Activated naive CD4-positive, alpha-beta T cell treated with anti-CD3 and anti-CD28 coated beads, Interleukin-2, amount 10 ng/mL, durations not matched to agents 7 days and 5 days (primary cell): Measurements from ENCODE around the gene WNT3.

Source experiments
- CTCF ChIA-PET: fragments of 350-600 bp; sonication (Branson Sonifier 250); formaldehyde crosslinking; loops from one replicate; lab custom pipeline; 2021; ENCODE audit warnings: antibody characterized with exemption; lab: Charles Lee
- DNase-seq: peaks from one replicate; pipeline ENCODE4 v3.0.0-alpha.2; 2020
- H3K27ac Mint-ChIP-seq: one replicate; pipeline ENCODE4 v1.8.0; 2021; ENCODE audit warnings: mild to moderate bottlenecking, moderate library complexity, mixed read lengths
- H3K27me3 Mint-ChIP-seq: one replicate; pipeline ENCODE4 v1.8.0; 2021; ENCODE audit warnings: mild to moderate bottlenecking, mixed read lengths
- H3K36me3 Mint-ChIP-seq: one replicate; pipeline ENCODE4 v1.8.0; 2021; ENCODE audit warnings: mixed read lengths
- H3K4me1 Mint-ChIP-seq: one replicate; pipeline ENCODE4 v1.8.0; 2021; ENCODE audit warnings: mixed read lengths
- H3K4me3 Mint-ChIP-seq: one replicate; pipeline ENCODE4 v1.8.0; 2021; ENCODE audit warnings: mild to moderate bottlenecking, moderate library complexity, mixed read lengths
- H3K9me3 Mint-ChIP-seq: one replicate; pipeline ENCODE4 v1.8.0; 2021; ENCODE audit warnings: mixed read lengths

WNT3 gene

GRCh38 chr17:46741122-46741730, 77.3 kb downstream of the WNT3 start:
- no peak for DNase-seq
- Mint-ChIP-seq H3K36me3 (peaks cover 11% of the 10 kb centered on the region), H3K9me3 (no peaks in the 10 kb centered on the region), H3K4me1 (no peaks in the 10 kb centered on the region), H3K27ac (no peak overlapping the region), H3K4me3 (no peak overlapping the region), H3K27me3 (no peaks in the 10 kb centered on the region)
- CTCF ChIA-PET, result no interaction called here

DNA sequence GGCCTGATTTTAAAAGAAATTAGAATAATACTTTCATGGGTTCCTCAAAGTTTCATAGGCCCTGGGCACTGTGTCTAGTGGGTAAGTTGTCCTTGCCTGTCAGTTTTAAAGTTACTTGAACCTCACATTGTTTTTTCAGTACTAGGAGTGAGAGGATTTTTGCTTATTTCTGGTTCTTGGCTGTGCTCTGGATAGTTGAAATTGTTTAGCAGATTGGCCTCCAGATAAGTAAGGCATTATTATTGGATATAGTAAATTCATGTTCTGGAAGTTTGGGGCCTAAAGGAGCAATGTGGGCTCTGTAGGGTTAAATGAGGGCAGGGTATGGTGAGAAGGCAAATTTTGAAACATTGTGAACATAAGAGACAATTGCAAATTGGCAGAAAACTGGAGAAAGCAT, 78.5 kb downstream of the WNT3 start:
- Mint-ChIP-seq H3K27me3 (no peaks in the 10 kb centered on the region), H3K9me3 (no peaks in the 10 kb centered on the region), H3K4me1 (no peaks in the 10 kb centered on the region), H3K27ac (no peak overlapping the region), H3K4me3 (no peak overlapping the region), H3K36me3 (peaks cover 11% of the 10 kb centered on the region)
- CTCF ChIA-PET, result no interaction called here
- DNase-seq, result no peak

DNA sequence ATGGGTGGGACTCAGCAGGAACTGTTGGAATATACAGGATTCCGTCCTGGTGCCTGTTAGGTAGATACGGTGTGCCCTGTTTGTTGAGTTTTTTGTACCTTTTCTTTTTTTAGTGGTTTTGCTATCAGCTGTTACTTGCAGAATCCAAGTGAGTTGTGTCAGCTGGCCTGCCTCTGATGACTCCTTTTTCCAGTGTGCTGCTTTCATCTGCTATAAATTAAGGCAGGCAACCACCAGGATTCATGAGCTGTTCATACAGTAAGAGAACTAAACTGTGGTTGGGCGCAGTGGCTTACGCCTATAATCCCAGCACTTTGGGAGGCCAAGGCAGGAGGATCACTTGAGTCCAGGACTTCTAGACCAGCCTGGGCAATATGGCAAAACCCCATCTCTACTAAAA, 79.9 kb downstream of the WNT3 start:
- no peak for DNase-seq
- no peak overlapping the region for H3K4me3 Mint-ChIP-seq
- no peaks in the 10 kb centered on the region for H3K27me3 Mint-ChIP-seq
- H3K9me3 Mint-ChIP-seq, result no peaks in the 10 kb centered on the region
- H3K4me1 Mint-ChIP-seq, result no peaks in the 10 kb centered on the region
- CTCF ChIA-PET, result no interaction called here
- H3K27ac Mint-ChIP-seq, result no peak overlapping the region
- peaks cover 11% of the 10 kb centered on the region for H3K36me3 Mint-ChIP-seq

DNA sequence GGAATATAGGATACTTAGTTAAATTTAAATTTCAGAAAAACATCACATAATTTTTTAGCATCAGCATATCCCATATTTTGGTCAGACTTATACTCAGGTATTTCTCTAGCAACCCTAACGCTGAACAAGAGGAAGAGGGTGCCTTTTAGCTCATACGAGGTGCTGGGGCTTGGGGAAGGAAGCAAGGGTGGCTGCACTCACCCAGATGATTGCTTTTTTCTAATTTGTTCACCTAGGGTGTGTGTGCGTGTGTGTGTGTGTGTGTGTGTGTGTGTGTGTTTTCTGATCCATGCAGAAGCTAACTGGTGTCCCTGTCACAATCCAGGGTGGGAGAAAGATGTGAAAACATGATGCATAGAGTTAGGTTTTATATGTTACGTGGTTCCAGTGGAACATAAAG, 81.2 kb downstream of the WNT3 start:
- CTCF ChIA-PET, result no interaction called here
- peaks cover 11% of the 10 kb centered on the region for H3K36me3 Mint-ChIP-seq
- no peak overlapping the region for H3K4me3 Mint-ChIP-seq
- DNase-seq, result no peak
- H3K27me3 Mint-ChIP-seq, result no peaks in the 10 kb centered on the region
- H3K4me1 Mint-ChIP-seq, result no peaks in the 10 kb centered on the region
- H3K9me3 Mint-ChIP-seq, result no peaks in the 10 kb centered on the region
- no peak overlapping the region for H3K27ac Mint-ChIP-seq

DNA sequence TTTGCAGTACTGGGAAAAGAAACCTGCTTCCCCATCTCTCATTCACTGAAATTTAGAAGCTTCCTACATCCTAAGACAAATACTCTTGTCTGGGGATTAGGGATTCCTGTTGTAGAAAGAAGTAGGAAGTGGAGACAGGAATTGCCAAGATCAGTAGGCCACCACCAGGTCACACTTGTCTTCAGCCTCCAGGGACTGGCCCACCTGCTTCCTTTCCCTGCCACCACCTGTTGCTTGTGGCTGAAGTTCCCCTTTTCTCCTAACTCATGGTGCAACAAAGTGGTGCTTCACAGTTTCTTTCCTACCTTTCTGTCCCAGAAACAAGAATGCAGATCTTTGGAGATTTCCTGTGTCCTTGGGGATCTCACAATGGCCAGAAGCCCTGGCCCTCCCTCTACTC, 82.4 kb downstream of the WNT3 start:
- H3K27ac Mint-ChIP-seq, result no peak overlapping the region
- no peaks in the 10 kb centered on the region for H3K27me3 Mint-ChIP-seq
- CTCF ChIA-PET, result no interaction called here
- H3K9me3 Mint-ChIP-seq, result no peaks in the 10 kb centered on the region
- no peaks in the 10 kb centered on the region for H3K4me1 Mint-ChIP-seq
- no peak for DNase-seq
- peaks cover 14% of the 10 kb centered on the region for H3K36me3 Mint-ChIP-seq
- H3K4me3 Mint-ChIP-seq, result no peak overlapping the region

DNA sequence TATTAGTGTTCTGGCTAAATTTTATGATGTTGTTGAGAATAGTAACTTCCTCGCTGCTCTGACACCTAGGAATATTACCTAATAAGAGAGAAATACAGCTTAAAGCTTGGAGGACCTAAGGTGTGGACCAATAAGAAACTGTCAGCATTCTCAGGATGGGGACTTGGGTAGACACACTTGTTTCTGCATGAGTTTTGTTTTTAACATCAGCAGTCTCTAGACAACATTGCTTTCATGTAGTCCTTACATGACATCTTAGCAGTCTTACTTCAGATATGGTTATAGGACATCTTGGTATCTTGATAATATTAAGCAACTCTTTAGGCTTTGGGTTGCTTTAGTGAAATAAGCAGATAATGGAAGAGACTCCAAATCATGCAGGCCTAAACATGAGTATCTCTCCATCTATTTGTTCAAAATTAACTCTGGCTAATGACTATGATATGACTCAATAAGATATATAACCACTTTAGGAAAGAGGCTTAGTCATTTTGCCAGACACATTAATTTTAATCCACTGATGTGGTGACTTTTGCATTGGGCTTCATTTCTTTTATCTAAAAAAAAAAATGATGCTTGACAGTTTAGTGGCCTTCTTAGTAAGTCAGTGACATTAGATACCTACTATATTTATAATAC, 84.5 kb downstream of the WNT3 start:
- H3K36me3 Mint-ChIP-seq, result peaks cover 11% of the 10 kb centered on the region
- no peaks in the 10 kb centered on the region for H3K4me1 Mint-ChIP-seq
- CTCF ChIA-PET, result no interaction called here
- H3K9me3 Mint-ChIP-seq, result no peaks in the 10 kb centered on the region
- no peak overlapping the region for H3K27ac Mint-ChIP-seq
- H3K27me3 Mint-ChIP-seq, result no peaks in the 10 kb centered on the region
- DNase-seq, result no peak
- H3K4me3 Mint-ChIP-seq, result no peak overlapping the region

DNA sequence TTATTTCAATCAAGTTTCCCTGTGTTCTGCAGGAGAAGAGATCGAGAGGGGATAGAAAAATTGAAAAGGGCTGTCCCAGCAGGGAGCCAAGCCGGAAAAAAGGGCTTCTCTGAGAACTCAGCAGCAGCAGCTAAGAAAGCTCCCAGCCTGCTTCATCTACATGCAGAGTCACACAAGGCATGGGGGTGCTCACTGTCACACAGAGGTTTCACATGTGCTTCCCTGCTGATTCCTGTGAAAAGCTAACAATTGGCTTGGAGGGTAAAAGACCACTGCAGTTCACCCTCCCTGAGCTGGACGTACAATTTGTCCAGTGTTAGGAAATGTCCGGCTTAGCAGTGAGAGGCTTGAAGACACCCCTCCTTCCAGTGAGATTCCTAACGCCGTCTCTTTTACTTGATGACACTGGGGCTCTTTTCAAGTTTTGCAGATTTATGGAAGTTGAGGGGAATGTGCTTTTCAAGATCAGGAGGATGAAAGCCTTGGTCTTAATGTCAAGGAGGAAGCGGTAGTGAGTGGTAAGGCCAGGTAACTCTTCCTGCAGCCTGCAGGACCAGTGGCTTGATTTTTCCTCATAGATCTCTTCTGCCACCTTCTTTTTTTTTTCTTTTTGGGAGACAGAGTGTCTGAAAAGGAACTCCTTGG, 85.6 kb downstream of the WNT3 start:
- no peaks in the 10 kb centered on the region for H3K9me3 Mint-ChIP-seq
- H3K4me1 Mint-ChIP-seq, result no peaks in the 10 kb centered on the region
- no peak overlapping the region for H3K4me3 Mint-ChIP-seq
- no peak for DNase-seq
- H3K27ac Mint-ChIP-seq, result no peak overlapping the region
- H3K27me3 Mint-ChIP-seq, result no peaks in the 10 kb centered on the region
- CTCF ChIA-PET, result no interaction called here
- peaks cover 11% of the 10 kb centered on the region for H3K36me3 Mint-ChIP-seq

DNA sequence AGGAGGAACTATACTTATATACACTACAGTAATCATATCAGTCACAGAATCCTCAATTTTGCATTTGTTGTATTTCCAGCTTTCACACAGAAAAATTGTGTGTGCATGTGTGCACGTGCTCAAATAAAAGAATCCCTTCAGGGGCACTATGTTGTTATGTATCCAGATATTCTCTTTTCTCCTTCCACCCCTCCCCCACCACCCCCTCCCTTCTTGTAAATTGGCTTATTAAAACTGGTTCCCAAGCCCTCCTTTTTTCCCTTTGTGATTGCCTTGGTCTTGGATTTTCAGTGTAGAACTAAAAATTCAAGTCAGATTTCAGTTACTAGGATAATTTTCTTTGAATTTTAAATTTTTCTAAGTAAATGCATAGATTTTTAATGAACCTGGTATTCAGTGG, 86.3 kb downstream of the WNT3 start:
- CTCF ChIA-PET, result no interaction called here
- no peaks in the 10 kb centered on the region for H3K4me1 Mint-ChIP-seq
- H3K36me3 Mint-ChIP-seq, result peaks cover 11% of the 10 kb centered on the region
- H3K4me3 Mint-ChIP-seq, result no peak overlapping the region
- no peak for DNase-seq
- H3K27me3 Mint-ChIP-seq, result no peaks in the 10 kb centered on the region
- H3K9me3 Mint-ChIP-seq, result no peaks in the 10 kb centered on the region
- no peak overlapping the region for H3K27ac Mint-ChIP-seq

- Mint-ChIP-seq H3K9me3 (no peaks in the 10 kb centered on the region), H3K4me3 (no peak overlapping the region), H3K27me3 (no peaks in the 10 kb centered on the region), H3K36me3 (peaks cover 11% of the 10 kb centered on the region), H3K27ac (no peak overlapping the region), H3K4me1 (no peaks in the 10 kb centered on the region)
- DNase-seq, result no peak
- CTCF ChIA-PET, result no interaction called here
These were observed 87.8 kb downstream of the WNT3 start for GRCh38 chr17:46730679-46731078.

DNA sequence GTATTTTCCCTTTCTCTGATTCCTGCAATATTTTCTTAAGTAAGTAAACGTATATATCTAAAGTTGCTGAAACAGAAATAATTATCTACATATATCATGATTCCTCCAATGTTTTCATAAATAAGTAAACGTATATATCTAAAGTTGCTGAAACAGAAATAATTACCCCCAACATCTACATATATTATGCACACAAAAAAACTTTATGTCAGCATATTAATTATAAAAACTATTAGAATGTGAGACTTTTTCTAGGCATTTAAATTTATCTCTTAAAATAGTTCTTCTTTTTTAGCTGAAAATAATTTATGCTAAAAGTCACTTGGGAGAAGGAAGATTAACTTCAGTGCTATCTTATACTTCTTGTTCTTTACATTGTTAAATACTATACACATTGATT, 88.5 kb downstream of the WNT3 start:
- Mint-ChIP-seq H3K27ac (no peak overlapping the region), H3K4me1 (no peaks in the 10 kb centered on the region), H3K36me3 (peaks cover 12% of the 10 kb centered on the region), H3K27me3 (no peaks in the 10 kb centered on the region), H3K9me3 (no peaks in the 10 kb centered on the region), H3K4me3 (no peak overlapping the region)
- CTCF ChIA-PET, result no interaction called here
- DNase-seq, result no peak

- Mint-ChIP-seq H3K36me3 (peaks cover 13% of the 10 kb centered on the region), H3K9me3 (no peaks in the 10 kb centered on the region), H3K27ac (no peak overlapping the region), H3K4me1 (no peaks in the 10 kb centered on the region), H3K27me3 (no peaks in the 10 kb centered on the region), H3K4me3 (no peak overlapping the region)
- CTCF ChIA-PET, result no interaction called here
- no peak for DNase-seq
These were observed 90.7 kb downstream of the WNT3 start for GRCh38 chr17:46727572-46728348.

- CTCF ChIA-PET, result no interaction called here
- no peak overlapping the region for H3K27ac Mint-ChIP-seq
- no peaks in the 10 kb centered on the region for H3K27me3 Mint-ChIP-seq
- no peak overlapping the region for H3K4me3 Mint-ChIP-seq
- no peaks in the 10 kb centered on the region for H3K9me3 Mint-ChIP-seq
- H3K4me1 Mint-ChIP-seq, result no peaks in the 10 kb centered on the region
- H3K36me3 Mint-ChIP-seq, result peaks cover 9% of the 10 kb centered on the region
- no peak for DNase-seq
These were observed 92.3 kb downstream of the WNT3 start for GRCh38 chr17:46726206-46726605.

GRCh38 chr17:46722662-46723285, 95.7 kb downstream of the WNT3 start:
- no peaks in the 10 kb centered on the region for H3K4me1 Mint-ChIP-seq

GRCh38 chr17:46720408-46720807, 98.1 kb downstream of the WNT3 start:
- Mint-ChIP-seq H3K4me1 (no peaks in the 10 kb centered on the region), H3K4me3 (no peak overlapping the region), H3K36me3 (peaks cover 9% of the 10 kb centered on the region), H3K9me3 (no peaks in the 10 kb centered on the region), H3K27me3 (no peaks in the 10 kb centered on the region), H3K27ac (no peak overlapping the region)
- CTCF ChIA-PET, result no interaction called here
- no peak for DNase-seq

More at GRCh38 chr17:46722662-46723285, 95.7 kb downstream of the WNT3 start:
- H3K27me3 Mint-ChIP-seq, result no peaks in the 10 kb centered on the region
- no peak for DNase-seq
- CTCF ChIA-PET, result no interaction called here
- H3K9me3 Mint-ChIP-seq, result no peaks in the 10 kb centered on the region
- H3K36me3 Mint-ChIP-seq, result peaks cover 5% of the 10 kb centered on the region
- no peak overlapping the region for H3K27ac Mint-ChIP-seq
- H3K4me3 Mint-ChIP-seq, result no peak overlapping the region
